ENCODE measurements around the gene DSG2. TPM values are rescaled to one million over a fixed set of nuclear protein-coding genes. Genes with fewer than 3 reads are reported as not detected.

Gene DSG2
- total and polyA plus RNA-seq, 2 of the 4 experiments (the other 2 are of a cell fraction) = 1.8 to 2.3 TPM

GRCh38 chr18:31581498-31582197, 83.7 kb downstream of the DSG2 start:
- Histone ChIP-seq H3K4me3 (ENCODE audit: insufficient read depth, low read depth, low read length) (no peak overlapping the region), H3K36me3 (ENCODE audit: control insufficient read depth, insufficient read depth, low read length) (no peaks in the 10 kb centered on the region), H3K14ac (replicated peaks; ENCODE audit: low read depth, low read length) (no peak overlapping the region), H2BK5ac (ENCODE audit: low read depth, low read length, poor library complexity, severe bottlenecking) (no peak overlapping the region), H3K9me1 (ENCODE audit: insufficient read depth, low read length) (no peaks in the 10 kb centered on the region), H2AFZ (replicated peaks; ENCODE audit: low read length, poor library complexity) (no peak overlapping the region), H3K56ac (ENCODE audit: extremely low read depth, insufficient read depth, low read length) (no peak overlapping the region), H2BK120ac (ENCODE audit: low read depth, low read length) (no peak overlapping the region), H4K8ac (ENCODE audit: low read depth in 2 of 2, low read length in 2 of 2) (no peak overlapping the region), H3K23ac (ENCODE audit: low read depth, low read length) (no peak overlapping the region), H2AK5ac (ENCODE audit: low read depth, low read length) (no peak overlapping the region), H2AK9ac (replicated peaks; ENCODE audit: low read depth, low read length, poor library complexity) (no peak overlapping the region), H3K9ac (ENCODE audit: low read depth, low read length) (no peak overlapping the region), H4K91ac (ENCODE audit: insufficient read depth, low read depth, low read length) (no peak overlapping the region), H4K5ac (ENCODE audit: low read depth, low read length) (no peak overlapping the region), H2BK20ac (ENCODE audit: low read depth, low read length) (no peak overlapping the region), H3K79me1 (ENCODE audit: low read depth in 1 of 2, low read length in 2 of 2) (no peaks in the 10 kb centered on the region), H3K18ac (ENCODE audit: low read depth, low read length) (no peak overlapping the region), H2BK15ac (ENCODE audit: low read depth, low read length) (no peak overlapping the region), H3K4ac (ENCODE audit: low read depth, low read length) (no peak overlapping the region), H4K20me1 (ENCODE audit: insufficient read depth, low read length) (no peaks in the 10 kb centered on the region), H3K4me2 (ENCODE audit: low read depth, low read length) (no peak overlapping the region; the same call in 1 of the 2 replicates), H3K9me3 (ENCODE audit: control insufficient read depth, insufficient read depth, low read length) (no peaks in the 10 kb centered on the region), H3K27ac (ENCODE audit: insufficient read depth, low read length) (no peak overlapping the region), H3K4me1 (ENCODE audit: control insufficient read depth, insufficient read depth, low read length) (no peaks in the 10 kb centered on the region), H3K27me3 (ENCODE audit: control insufficient read depth, insufficient read depth, low read length) (no peaks in the 10 kb centered on the region)
- peak; percentile 18 for DNase-seq
- WGBS, 2 experiments (ENCODE audit: extremely low coverage in 2 of 2, insufficient read length in 1 of 2) = no CpG with 5 or more reads among the region's 4 CpGs
- ChIA-PET CTCF (no interaction called here), POLR2A (ENCODE audit: unreplicated experiment) (no interaction called here)
- TF ChIP-seq CHD1 (IDR thresholded peaks at IDR 0.05; ENCODE audit: low read depth, low read length) = no peak
- no peak for TF ChIP-seq SMC3 (IDR thresholded peaks at IDR 0.05; ENCODE audit: low read depth, low read length)
- intact Hi-C loops (cut with micrococcal nuclease) = no loop called here
- no TSS peak for BruUV-seq (replicated peaks)
- in situ Hi-C loops (cut with MboI; ENCODE audit: low sequenced_read_pairs) = no loop called here
- ATAC-seq (ENCODE audit: low read depth) = peak; percentile 69
- dilution Hi-C loops (cut with HindIII; ENCODE audit: low sequenced_read_pairs, unreplicated experiment) = no loop called here

Data from IMR-90 (cell line).